TTC549 (cell line): Measurements from ENCODE around the gene ZDHHC14.

Experiments used
- FAIRE-seq: peaks from 2 replicates; lab custom pipeline; 2012; peaks lifted over from hg19 to GRCh38; lab: Jason Lieb, UNC

ZDHHC14 gene

GRCh38 chr6:157534134-157534871 lies 153.3 kb downstream of the ZDHHC14 start:
- FAIRE-seq: no peak

- no peak for FAIRE-seq
Measured at GRCh38 chr6:157534977-157535339, 154.0 kb downstream of the ZDHHC14 start.

GRCh38 chr6:157535340-157536222 lies 154.6 kb downstream of the ZDHHC14 start:
- no peak for FAIRE-seq

- FAIRE-seq: no peak
Measured at GRCh38 chr6:157536223-157536545, 155.2 kb downstream of the ZDHHC14 start.

GRCh38 chr6:157537556-157537955 lies 156.6 kb downstream of the ZDHHC14 start:
- no peak for FAIRE-seq

- no peak for FAIRE-seq
Measured at GRCh38 chr6:157538168-157538567, 157.2 kb downstream of the ZDHHC14 start.

GRCh38 chr6:157538698-157539097 lies 157.7 kb downstream of the ZDHHC14 start:
- FAIRE-seq: no peak

- no peak for FAIRE-seq
Measured at GRCh38 chr6:157539421-157539822, 158.4 kb downstream of the ZDHHC14 start.

GRCh38 chr6:157539900-157540752 lies 159.1 kb downstream of the ZDHHC14 start:
- no peak for FAIRE-seq

- FAIRE-seq: no peak
Measured at GRCh38 chr6:157541618-157542413, 160.8 kb downstream of the ZDHHC14 start.

- FAIRE-seq: no peak
Measured at GRCh38 chr6:157542414-157543160, 161.6 kb downstream of the ZDHHC14 start.

- FAIRE-seq: no peak
Measured at GRCh38 chr6:157546321-157546720, 165.3 kb downstream of the ZDHHC14 start.

GRCh38 chr6:157547112-157547511 lies 166.1 kb downstream of the ZDHHC14 start:
- FAIRE-seq: no peak

- no peak for FAIRE-seq
Measured at GRCh38 chr6:157548635-157549467, 167.9 kb downstream of the ZDHHC14 start.

- FAIRE-seq: no peak
Measured at GRCh38 chr6:157549468-157549745, 168.4 kb downstream of the ZDHHC14 start.

- FAIRE-seq: no peak
Measured at GRCh38 chr6:157550114-157550989, 169.4 kb downstream of the ZDHHC14 start.

GRCh38 chr6:157551041-157551832 lies 170.2 kb downstream of the ZDHHC14 start:
- no peak for FAIRE-seq

- no peak for FAIRE-seq
Measured at GRCh38 chr6:157552081-157552747, 171.2 kb downstream of the ZDHHC14 start.
